SHP77 treated with DMSO at 0.1 percent for 48 hours (cell line): ENCODE results near the gene TRAPPC12.
"Not testable (repeated sequence)": the region's sequence is repeated elsewhere in the genome, so short reads cannot be mapped to it uniquely, and the experiment has no call there.

ENCODE experiments used
- DNase-seq: peaks from one replicate; lab custom pipeline; 2025; lab: John Stamatoyannopoulos, UW

Gene TRAPPC12

GRCh38 chr2:3379647-3380534, at the start of gene TRAPPC12:
Gene TRAPPC12 (plus strand): TSS chr2:3379694. CDS start chr2:3387624, 7,930 bp downstream.
- peak; percentile 95 for DNase-seq

- no peak for DNase-seq
These were observed 47.4 kb upstream of the TRAPPC12 start for GRCh38 chr2:3332133-3332532.

- DNase-seq: no peak
These were observed 44.8 kb upstream of the TRAPPC12 start for GRCh38 chr2:3334392-3335345.

- DNase-seq: no peak
These were observed 42.6 kb upstream of the TRAPPC12 start for GRCh38 chr2:3336844-3337243.

GRCh38 chr2:3338340-3338739, 41.2 kb upstream of the TRAPPC12 start:
- DNase-seq: no peak

- no peak for DNase-seq
These were observed 39.4 kb upstream of the TRAPPC12 start for GRCh38 chr2:3340144-3340543.

GRCh38 chr2:3341336-3341735, 38.2 kb upstream of the TRAPPC12 start:
- DNase-seq: no peak

GRCh38 chr2:3342324-3342723, 37.2 kb upstream of the TRAPPC12 start:
- DNase-seq: no peak

GRCh38 chr2:3343012-3343411, 36.5 kb upstream of the TRAPPC12 start:
- no peak for DNase-seq

- no peak for DNase-seq
These were observed 34.6 kb upstream of the TRAPPC12 start for GRCh38 chr2:3344897-3345296.

- DNase-seq: no peak
These were observed 33.9 kb upstream of the TRAPPC12 start for GRCh38 chr2:3345621-3346020.

- DNase-seq: no peak
These were observed 30.7 kb upstream of the TRAPPC12 start for GRCh38 chr2:3348767-3349166.

- no peak for DNase-seq
These were observed 30.2 kb upstream of the TRAPPC12 start for GRCh38 chr2:3349211-3349693.

- DNase-seq: no peak
These were observed 24.5 kb upstream of the TRAPPC12 start for GRCh38 chr2:3354986-3355385.

- DNase-seq: no peak
These were observed 23.4 kb upstream of the TRAPPC12 start for GRCh38 chr2:3355951-3356569.

GRCh38 chr2:3356799-3357198, 22.7 kb upstream of the TRAPPC12 start:
- DNase-seq: no peak

- not testable (repeated sequence) for DNase-seq
These were observed 22.0 kb upstream of the TRAPPC12 start for GRCh38 chr2:3357446-3357845.

GRCh38 chr2:3357926-3358325, 21.6 kb upstream of the TRAPPC12 start:
- DNase-seq: no peak

- DNase-seq: no peak
These were observed 17.7 kb upstream of the TRAPPC12 start for GRCh38 chr2:3361518-3362389.

- no peak for DNase-seq
These were observed 14.3 kb upstream of the TRAPPC12 start for GRCh38 chr2:3365219-3365618.

GRCh38 chr2:3368261-3368722, 11.2 kb upstream of the TRAPPC12 start:
- DNase-seq: no peak
